Endometrial microvascular endothelial cells (primary cell): ENCODE results near the gene PIH1D1. TPM values are rescaled to one million over a fixed set of nuclear protein-coding genes. Genes with fewer than 3 reads are reported as not detected.

Source experiments
- in situ Hi-C: cut with HindIII; loops from 2 replicates; pipeline ENCODE4 v1.10.0; 2017; ENCODE audit warnings: low sequenced_read_pairs, low pct_unique_long_range_greater_than_20kb; ENCODE audit errors: inconsistent ontology term
- total RNA-seq: library from RNA; depleted of rRNA; stranded (reverse); fragments of >200 nt; gene quantifications from one replicate; pipeline ENCODE4 v1.2.3, GENCODE V29; 2015; ENCODE audit errors: inconsistent ontology term

The PIH1D1 gene
- total RNA-seq, 1 donor from 2014 or later, result 97.7 TPM

- in situ Hi-C loops, result no loop called here
These were observed 42.7 kb downstream of the PIH1D1 start for GRCh38 chr19:49408816-49409440.

DNA sequence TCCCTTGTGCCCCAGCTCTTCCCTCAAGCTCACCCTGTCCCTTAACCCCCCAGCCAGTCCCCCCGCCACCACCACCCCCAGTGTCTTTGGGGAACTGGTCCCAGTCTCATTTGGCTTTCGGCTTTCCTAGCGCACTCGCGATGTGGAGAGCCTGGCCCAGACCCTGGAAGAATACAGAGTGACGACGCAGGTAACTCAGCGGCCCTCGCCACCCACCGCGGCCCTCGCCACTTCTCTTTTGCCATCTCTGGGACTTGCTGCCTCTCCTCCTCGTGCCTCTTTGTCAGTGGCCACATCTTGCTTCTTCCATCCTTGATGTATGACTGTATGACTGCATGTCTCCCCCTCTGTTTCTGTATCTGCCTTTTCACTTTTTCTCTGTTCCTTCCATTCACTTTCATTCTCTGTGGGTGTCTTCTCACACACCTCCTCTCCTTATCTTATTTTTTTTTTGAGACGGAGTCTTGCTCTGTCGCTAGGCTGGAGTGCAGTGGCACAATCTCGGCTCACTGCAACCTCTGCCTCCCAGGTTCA is 44.1 kb downstream of the PIH1D1 start:
- in situ Hi-C loops, result no loop called here

DNA sequence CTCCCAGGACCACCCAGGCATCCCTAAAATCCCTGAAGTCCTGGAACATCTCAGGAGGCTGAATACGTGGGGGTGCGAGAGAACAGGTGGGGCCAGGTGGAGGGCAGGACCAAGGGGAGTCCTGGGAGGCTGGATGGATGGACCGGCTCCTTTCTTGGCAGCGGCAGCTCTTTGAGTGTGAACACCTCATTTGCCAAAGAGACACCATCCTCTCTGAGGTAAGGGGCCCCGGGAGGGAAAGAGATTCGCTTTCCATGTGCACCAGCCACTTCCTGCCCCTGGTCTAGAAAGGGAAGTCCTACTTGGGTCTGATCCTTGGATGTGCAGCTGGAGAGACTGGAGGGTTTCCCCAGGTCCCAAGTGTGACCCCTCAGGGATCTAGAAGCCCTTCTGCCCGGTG is 44.5 kb downstream of the PIH1D1 start:
- in situ Hi-C loops, result no loop called here

- in situ Hi-C loops, result no loop called here
These were observed 48.0 kb downstream of the PIH1D1 start for GRCh38 chr19:49403404-49404187.

- in situ Hi-C loops, result no loop called here
These were observed 51.6 kb downstream of the PIH1D1 start for GRCh38 chr19:49400029-49400428.

GRCh38 chr19:49398931-49399330 is 52.7 kb downstream of the PIH1D1 start:
- in situ Hi-C loops, result no loop called here

- in situ Hi-C loops, result no loop called here
These were observed 53.5 kb downstream of the PIH1D1 start for GRCh38 chr19:49398001-49398615.

DNA sequence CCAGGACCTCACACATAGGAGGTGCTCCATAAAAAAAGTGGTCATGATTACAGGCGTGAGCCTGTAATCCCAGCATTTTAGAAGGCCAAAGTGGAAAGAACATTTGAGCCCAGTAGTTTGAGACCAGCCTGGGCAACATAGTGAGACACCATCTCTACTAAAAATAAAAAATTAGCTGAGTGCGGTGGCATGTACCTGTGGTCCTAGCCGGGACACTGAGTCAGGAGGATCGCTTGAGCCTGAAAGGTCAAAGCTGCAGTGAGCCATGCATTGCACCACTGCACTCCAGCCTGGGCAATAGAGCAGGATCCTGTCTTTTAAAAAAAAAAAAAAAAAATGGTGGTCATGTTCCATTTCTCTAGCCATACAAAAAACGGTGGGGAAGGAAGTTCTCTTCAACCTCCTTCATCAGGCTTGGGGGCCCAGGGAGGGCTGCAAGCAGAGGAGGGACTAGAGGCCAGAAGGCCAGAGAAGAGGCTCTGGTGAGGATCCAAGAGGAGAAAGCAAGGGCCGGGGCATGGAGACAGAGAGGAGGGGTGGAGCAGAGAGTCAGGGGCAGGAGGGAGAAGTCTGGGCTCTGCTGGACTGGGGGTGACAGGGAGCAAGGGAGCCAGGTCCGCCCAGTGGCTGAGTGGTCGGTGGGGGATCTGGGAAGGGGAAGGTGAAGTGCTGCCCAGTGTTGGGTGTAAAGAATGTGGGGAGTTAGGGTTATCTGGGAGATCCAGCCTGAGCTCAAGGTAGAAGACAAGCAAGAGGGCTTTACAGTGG is 54.7 kb downstream of the PIH1D1 start:
- in situ Hi-C loops, result no loop called here

Other genes with a start within 250 kb of the PIH1D1 start
- not detected for gene SLC6A16, start 126.6 kb downstream of the PIH1D1 start, total RNA-seq
- gene CD37, start 116.4 kb downstream of the PIH1D1 start, total RNA-seq, result not detected
- gene TEAD2, start 89.4 kb downstream of the PIH1D1 start, total RNA-seq, result 86.6 TPM
- gene DKKL1, start 87.9 kb downstream of the PIH1D1 start, total RNA-seq, result not detected
- gene KASH5, start 63.6 kb downstream of the PIH1D1 start, total RNA-seq, result not detected
- gene PTH2, start 28.4 kb downstream of the PIH1D1 start, total RNA-seq, result not detected
- gene GFY, start 26.4 kb downstream of the PIH1D1 start, total RNA-seq, result not detected
- gene SLC17A7, start 10.3 kb downstream of the PIH1D1 start, total RNA-seq, result not detected
- 67.4 TPM for gene ALDH16A1, start 1.4 kb upstream of the PIH1D1 start, total RNA-seq
- 2.6 TPM for gene FLT3LG, start 22.4 kb upstream of the PIH1D1 start, total RNA-seq
- gene RPL13A, start 35.8 kb upstream of the PIH1D1 start, total RNA-seq, result 2,035 TPM
- 3,348 TPM for gene RPS11, start 44.6 kb upstream of the PIH1D1 start, total RNA-seq
- 93.4 TPM for gene FCGRT, start 60.8 kb upstream of the PIH1D1 start, total RNA-seq
- 38.2 TPM for gene RCN3, start 76.2 kb upstream of the PIH1D1 start, total RNA-seq
- 107 TPM for gene NOSIP, start 128.7 kb upstream of the PIH1D1 start, total RNA-seq
- gene PRRG2, start 129.5 kb upstream of the PIH1D1 start, total RNA-seq, result not detected
- 7.5 TPM for gene PRR12, start 139.4 kb upstream of the PIH1D1 start, total RNA-seq
- gene RRAS, start 188.3 kb upstream of the PIH1D1 start, total RNA-seq, result 45.0 TPM
- gene SCAF1, start 190.4 kb upstream of the PIH1D1 start, total RNA-seq, result 73.5 TPM
- gene IRF3, start 214.0 kb upstream of the PIH1D1 start, total RNA-seq, result 81.9 TPM
- gene BCL2L12, start 214.1 kb upstream of the PIH1D1 start, total RNA-seq, result 51.6 TPM
- 456 TPM for gene PRMT1, start 225.5 kb upstream of the PIH1D1 start, total RNA-seq
- gene ADM5, start 237.8 kb upstream of the PIH1D1 start, total RNA-seq, result not detected
- gene CPT1C, start 239.3 kb upstream of the PIH1D1 start, total RNA-seq, result 9.6 TPM